Stimulated activated CD4-positive, alpha-beta T cell treated with anti-CD3 and anti-CD28 coated beads, Interleukin-2, amount 100 ng/mL, for 24 hours (primary cell): ENCODE results near the gene SMIM13.
"Not testable (repeated sequence)": the region's sequence is repeated elsewhere in the genome, so short reads cannot be mapped to it uniquely, and the experiment has no call there.

Experiments
- DNase-seq, 2 donors: peaks; one replicate each; pipeline ENCODE4 v3.0.0-alpha.2; 2020

Gene SMIM13

GRCh38 chr6:11085758-11086435, 7.7 kb upstream of the SMIM13 start:
- DNase-seq = no peak

- not testable (repeated sequence) for DNase-seq
Observed at GRCh38 chr6:11087141-11087812, 6.4 kb upstream of the SMIM13 start.

GRCh38 chr6:11089695-11090094, 3.9 kb upstream of the SMIM13 start:
- no peak for DNase-seq

DNA sequence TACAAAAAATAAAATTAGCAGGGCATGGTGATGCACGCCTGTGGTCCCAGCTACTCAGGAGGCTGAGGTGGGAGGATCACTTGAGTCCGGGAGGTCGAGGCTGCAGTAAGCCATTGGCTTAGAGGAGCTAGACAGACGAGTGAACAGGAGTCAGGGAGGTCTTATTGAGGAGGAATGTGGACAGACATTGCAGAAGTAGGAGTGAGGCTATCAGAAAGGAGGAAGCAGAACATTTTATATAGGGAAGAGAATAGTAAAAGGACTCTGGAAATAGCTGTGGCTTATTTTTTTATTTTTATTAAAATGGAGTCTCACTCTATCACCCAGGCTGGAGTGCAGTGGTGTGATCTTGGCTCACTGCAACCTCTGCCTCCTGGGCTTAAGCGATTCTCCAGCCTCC, 2.5 kb upstream of the SMIM13 start:
- not testable (repeated sequence) for DNase-seq

DNA sequence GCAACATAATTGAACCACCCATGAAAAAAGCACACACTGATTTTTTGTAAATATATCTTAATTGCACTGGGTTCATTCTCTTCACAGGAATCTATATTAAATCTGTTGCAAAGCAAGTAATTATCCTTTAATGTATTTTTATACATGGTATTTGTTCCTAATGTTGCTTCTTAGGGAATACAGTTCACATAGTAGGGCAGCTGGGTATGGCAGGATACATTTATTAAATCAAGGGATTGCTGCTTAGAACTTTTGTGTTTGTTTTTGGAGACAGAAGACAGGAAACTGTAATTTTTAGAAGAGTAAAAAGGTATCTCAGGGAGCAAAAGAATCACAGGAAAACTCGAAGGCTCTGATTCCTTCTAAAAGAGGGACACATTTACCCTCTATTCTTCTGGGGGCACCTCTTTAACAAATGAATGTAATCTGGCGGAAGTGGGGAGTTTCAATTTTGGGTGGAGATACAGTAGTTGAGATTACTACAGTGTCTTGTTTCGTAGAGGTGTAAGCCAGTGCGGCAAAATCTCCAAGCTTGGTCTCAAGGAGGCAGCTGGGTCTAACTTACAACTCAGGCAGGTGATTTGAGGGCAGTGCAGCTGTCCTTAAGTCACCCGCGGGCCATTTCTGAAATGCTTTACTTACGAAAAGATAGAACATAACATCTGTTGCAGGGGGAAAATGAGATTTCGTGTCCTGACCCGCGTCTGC, 812 bp upstream of the SMIM13 start:
- no peak for DNase-seq

DNA sequence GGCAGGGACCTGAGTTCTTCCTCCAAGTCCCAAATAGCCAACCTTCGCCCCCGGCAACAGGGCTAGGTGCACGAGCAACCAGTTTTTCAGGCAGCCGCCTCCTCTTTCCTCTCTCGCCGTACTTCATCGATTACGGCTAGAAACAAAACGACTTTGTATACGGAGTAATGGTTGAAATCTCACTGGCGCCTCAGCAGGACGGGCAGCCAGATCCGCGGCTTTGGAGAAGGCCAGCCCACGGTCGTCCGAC, 333 bp upstream of the SMIM13 start:
- no peak for DNase-seq

- DNase-seq = peak; percentile 50 to 56
Observed at GRCh38 chr6:11094411-11094851, 797 bp downstream of the SMIM13 start.

GRCh38 chr6:11094941-11095340, 1.3 kb downstream of the SMIM13 start:
- no peak for DNase-seq

DNA sequence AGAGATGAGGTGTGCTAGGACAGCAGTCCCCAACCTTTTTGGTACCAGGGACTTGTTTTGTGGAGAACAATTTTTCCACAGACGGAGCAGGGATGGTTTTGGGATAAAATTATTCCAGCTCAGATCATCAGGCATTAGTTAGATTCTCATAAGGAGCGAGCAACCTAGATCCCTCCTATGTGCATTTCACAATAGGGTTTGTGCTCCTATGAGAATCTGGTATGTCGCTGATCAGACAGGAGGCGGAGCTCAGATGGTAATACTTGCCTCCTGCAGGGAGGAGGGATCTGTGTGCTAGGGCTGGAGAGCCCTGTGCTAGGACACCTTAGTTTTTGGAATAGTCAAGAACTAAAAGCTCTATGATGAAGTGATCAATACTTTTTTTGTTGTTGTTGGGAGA, 2.5 kb downstream of the SMIM13 start:
- peak; percentile 7 to 22 for DNase-seq

- DNase-seq = no peak
Observed at GRCh38 chr6:11097476-11097875, 3.8 kb downstream of the SMIM13 start.

DNA sequence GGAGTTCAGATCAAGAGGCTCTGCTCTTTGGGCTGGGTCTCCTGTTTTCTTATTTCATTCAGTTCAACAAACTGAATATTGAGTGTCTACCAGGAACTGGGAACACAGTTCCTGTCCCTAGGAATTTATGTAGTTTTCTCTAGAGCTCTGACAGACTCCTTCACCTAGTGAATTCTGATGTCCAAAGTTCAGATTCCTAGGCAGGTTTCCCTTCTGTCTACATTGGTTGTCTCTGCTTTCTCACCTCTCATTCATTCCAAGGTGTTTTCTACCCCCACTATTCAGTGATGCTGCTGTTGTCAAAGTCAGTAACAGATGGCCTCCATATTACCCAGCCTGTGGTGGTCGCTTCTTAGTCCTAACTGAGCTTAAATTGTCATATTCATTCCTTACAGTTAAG, 4.4 kb downstream of the SMIM13 start:
- DNase-seq = no peak

GRCh38 chr6:11101417-11101816, 7.8 kb downstream of the SMIM13 start:
- DNase-seq = no peak

DNA sequence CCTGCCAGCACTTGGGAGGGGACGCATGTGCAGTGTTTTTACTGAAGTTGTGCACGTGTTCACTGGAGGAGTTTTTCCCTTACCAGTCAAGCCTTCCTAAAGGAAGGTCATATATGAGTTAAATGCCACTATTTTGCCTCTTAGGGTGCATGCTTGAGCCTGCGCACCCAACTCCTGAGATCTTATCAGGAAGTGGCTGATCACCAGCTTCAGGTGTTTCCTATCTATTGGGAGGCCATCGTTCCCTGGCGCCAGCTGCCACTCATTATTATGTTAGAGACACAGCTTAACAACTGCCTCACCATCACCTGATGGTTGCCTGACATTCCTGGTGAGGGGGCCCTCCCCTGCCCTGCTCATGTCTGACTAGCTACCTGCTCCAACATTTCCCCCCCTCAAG, 9.4 kb downstream of the SMIM13 start:
- DNase-seq = no peak

- no peak for DNase-seq
Observed at GRCh38 chr6:11108726-11109125, 15.1 kb downstream of the SMIM13 start.

DNA sequence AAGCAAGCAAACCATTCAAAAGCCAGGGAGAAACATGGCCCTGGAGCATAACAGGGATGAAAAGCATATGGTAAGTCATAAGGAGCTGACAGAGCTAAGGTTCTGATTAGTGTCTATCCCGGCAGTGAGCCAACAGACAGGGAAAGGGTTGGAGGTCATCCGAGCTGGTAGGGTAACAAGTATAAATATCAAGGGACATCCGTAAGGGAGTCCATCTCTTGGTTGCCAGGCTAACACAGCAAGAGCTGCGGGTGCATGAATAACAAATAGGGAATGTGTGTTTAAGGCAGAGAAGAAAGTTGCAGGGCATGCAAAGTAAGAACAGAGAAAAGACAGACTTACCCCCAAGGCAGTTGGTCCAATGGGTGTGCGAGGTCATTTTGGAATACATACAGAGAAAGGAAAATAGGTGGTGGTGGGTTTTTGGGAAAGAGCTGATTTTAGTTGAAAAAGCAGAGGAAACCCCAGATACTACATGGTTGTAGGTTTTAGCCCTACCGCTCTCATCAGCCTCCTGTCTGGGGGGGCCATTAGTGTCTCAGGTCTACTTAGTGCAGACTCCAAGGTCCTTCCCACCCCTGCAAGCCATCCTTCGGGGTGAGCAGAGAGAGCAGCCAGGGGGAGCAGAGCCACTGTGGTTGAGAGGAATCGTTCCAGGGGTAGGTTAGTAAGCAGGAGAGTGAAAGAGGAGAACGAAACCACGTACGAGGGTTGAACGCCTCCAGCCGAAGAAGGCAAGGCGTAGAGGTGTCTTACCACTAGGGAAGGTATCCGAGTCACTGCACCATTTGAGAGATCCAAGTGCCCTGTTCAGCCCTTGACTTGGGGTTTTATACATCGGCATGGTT, 17.5 kb downstream of the SMIM13 start, which contains the start of gene ERVFRD-1:
TSS of gene ERVFRD-1 (minus strand) at position 805 of the 848 bp plus-strand sequence. CDS start 6,415 bp downstream, outside the sequence.
- peak in 1 of 2 donors; percentile 9 for DNase-seq

DNA sequence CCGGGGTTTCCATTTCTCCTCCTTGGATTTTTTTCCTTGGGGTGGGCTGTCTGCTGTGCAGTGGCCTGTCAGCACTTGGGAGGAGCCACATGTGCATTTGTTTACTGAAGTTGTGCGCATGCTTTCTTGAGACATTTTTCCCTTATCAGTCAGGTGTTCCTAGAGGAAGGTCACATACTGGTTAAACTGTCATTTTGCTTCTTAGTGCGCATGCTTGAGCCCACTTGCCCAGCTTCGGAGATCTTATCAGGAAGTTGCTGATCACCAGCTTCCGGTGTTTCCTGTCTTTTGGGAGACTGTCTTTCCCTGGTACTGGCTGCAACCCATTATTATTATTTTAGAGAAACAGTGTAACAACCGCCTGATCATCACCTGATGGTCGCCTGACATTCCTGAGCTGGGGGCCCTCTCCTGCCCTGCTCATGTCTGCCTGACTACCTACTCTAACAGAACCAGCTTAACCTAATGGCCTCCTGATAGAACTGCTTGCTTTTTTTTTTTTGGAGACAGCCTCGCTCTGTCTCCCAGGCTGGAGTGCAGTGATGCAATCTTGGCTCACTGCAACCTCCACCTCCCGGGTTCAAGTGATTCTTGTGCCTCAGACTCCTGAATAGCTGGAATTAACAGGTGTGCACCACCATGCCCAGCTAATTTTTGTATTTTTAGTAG, 18.3 kb downstream of the SMIM13 start:
- DNase-seq = no peak

GRCh38 chr6:11113038-11113437, 19.4 kb downstream of the SMIM13 start:
- no peak for DNase-seq

DNA sequence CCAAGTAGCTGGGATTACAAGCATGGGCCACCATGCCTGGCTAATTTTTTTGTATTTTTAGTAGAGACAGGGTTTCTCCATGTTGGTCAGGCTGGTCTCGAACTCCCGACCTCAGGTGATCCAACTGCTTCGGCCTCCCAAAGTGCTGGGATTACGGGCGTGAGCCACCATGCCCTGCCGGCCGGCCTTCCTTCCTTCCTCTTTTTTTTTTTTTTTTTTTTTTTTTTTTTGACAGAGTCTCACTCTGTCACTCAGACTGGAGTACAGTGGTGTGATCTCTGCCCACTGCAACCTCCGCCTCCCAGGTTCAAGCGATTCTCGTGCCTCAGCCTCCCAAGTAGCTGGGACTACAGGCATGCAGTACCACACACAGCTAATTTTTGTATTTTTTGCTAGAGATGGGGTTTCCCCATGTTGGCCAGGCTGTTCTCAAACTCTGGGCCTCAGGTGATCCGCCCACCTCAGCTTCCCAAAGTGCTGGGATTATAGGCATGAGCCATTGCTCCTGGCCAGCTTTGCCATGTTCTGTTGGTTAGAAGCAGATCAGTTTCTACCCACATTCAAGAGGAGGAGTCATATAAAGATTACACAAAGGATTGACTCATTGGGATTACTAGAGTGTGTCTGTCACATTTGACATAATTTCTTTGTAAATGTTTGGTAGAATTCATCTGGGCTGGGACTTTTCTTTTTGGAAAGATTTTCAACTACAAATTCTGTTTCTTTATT, 22.3 kb downstream of the SMIM13 start:
- not testable (repeated sequence) for DNase-seq

DNA sequence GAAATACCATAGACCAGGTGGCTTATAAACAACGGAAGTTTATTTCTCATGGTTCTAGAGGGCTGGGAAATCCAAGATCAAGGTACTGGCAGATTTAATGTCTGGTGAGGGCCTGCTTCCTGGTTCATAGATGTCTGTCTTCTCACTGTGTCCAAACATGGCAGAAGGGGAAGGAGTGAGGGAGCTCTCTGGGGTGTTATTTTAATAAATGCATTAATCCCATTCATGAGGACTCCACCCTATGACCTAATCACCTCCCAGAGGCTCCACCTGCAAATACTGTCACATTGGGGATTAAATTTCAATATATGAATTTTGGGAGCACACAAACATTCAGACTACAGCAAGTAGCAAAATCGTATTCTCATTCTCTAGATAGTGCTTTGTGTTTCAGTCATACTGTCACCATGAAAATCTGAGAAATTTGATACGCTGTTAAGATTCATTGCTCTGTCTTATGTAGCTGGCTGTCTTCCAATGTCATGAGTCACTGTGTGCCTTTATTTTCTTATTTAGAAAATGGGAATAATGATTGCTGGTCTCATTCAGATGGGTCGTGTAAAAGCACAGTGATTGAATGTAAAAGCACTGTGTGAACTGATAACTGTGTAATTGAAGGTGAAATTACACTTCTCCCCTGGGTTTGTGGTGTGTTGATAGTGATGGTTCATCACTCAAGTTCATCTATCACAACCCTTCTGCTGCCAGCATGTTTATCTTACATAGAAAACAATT, 26.8 kb downstream of the SMIM13 start:
- no peak for DNase-seq

GRCh38 chr6:11121851-11122250, 28.2 kb downstream of the SMIM13 start:
- no peak for DNase-seq

- DNase-seq = no peak
Observed at GRCh38 chr6:11122380-11122779, 28.7 kb downstream of the SMIM13 start.
